Measurements from ENCODE around the gene MED15.

The MED15 gene

GRCh38 chr22:20550057-20550817 is 42.8 kb downstream of the MED15 start:
- intact Hi-C loops (cut with DNase I; ENCODE audit: low total_unique reads) = no loop called here
- Histone ChIP-seq H3K4me1 (peaks cover 23 to 95% (median 79%) of the 10 kb centered on the region in 4 donors), H3K27ac (peak overlapping the region; percentile 92 to 96), H3K36me3 (peaks cover 0 to 25% (median 14%) of the 10 kb centered on the region in 3 donors), H3K27me3 (no peaks in the 10 kb centered on the region), H3K4me3 (no peak overlapping the region), H3K9me3 (no peaks in the 10 kb centered on the region)
- DNase-seq = peak in 1 of 2 donors; percentile 41
- TF ChIP-seq CTCF (IDR thresholded peaks at IDR 0.05) = no peak

- no peaks in the 10 kb centered on the region for H3K9me3 ChIP-seq
- DNase-seq = peak; percentile 55 to 85
- H3K27ac ChIP-seq = peak overlapping the region; percentile 92 to 96
- peaks cover 23 to 91% (median 76%) of the 10 kb centered on the region in 4 donors for H3K4me1 ChIP-seq
- peaks cover 4 to 32% (median 22%) of the 10 kb centered on the region in 3 donors for H3K36me3 ChIP-seq
- H3K27me3 ChIP-seq = no peaks in the 10 kb centered on the region
- TF ChIP-seq CTCF (IDR thresholded peaks at IDR 0.05) = peak in 1 of 2 experiments; percentile 15
- intact Hi-C loops (cut with DNase I; ENCODE audit: low total_unique reads) = no loop called here
- H3K4me3 ChIP-seq = peak overlapping the region in 1 of 2 donors; percentile 4
Measured at GRCh38 chr22:20550851-20551744, 43.7 kb downstream of the MED15 start.

GRCh38 chr22:20551805-20552442 is 44.5 kb downstream of the MED15 start:
- H3K4me3 ChIP-seq = peak overlapping the region in 1 of 2 donors; percentile 7
- H3K4me1 ChIP-seq = peaks cover 23 to 85% (median 69%) of the 10 kb centered on the region in 4 donors
- peaks cover 4 to 39% (median 28%) of the 10 kb centered on the region in 3 donors for H3K36me3 ChIP-seq
- peak; percentile 48 to 59 for TF ChIP-seq CTCF (IDR thresholded peaks at IDR 0.05)
- intact Hi-C loops (cut with DNase I; ENCODE audit: low total_unique reads) = no loop called here
- H3K27ac ChIP-seq = peak overlapping the region; percentile 92 to 96
- no peaks in the 10 kb centered on the region for H3K27me3 ChIP-seq
- DNase-seq = peak; percentile 59 to 85
- no peaks in the 10 kb centered on the region for H3K9me3 ChIP-seq

- peak overlapping the region in 1 of 2 donors; percentile 7 for H3K4me3 ChIP-seq
- TF ChIP-seq CTCF (IDR thresholded peaks at IDR 0.05) = no peak
- DNase-seq = peak; percentile 93 to 96
- intact Hi-C loops (cut with DNase I; ENCODE audit: low total_unique reads) = no loop called here
- H3K36me3 ChIP-seq = peaks cover 4 to 47% (median 31%) of the 10 kb centered on the region in 3 donors
- H3K27me3 ChIP-seq = no peaks in the 10 kb centered on the region
- no peaks in the 10 kb centered on the region for H3K9me3 ChIP-seq
- peaks cover 23 to 87% (median 71%) of the 10 kb centered on the region in 4 donors for H3K4me1 ChIP-seq
- H3K27ac ChIP-seq = peak overlapping the region; percentile 92 to 96
Measured at GRCh38 chr22:20552443-20553401, 45.3 kb downstream of the MED15 start.
